ENCODE data around the gene RABL6.
"Not testable (repeated sequence)": the region's sequence is repeated elsewhere in the genome, so short reads cannot be mapped to it uniquely, and the experiment has no call there.

The RABL6 gene

DNA sequence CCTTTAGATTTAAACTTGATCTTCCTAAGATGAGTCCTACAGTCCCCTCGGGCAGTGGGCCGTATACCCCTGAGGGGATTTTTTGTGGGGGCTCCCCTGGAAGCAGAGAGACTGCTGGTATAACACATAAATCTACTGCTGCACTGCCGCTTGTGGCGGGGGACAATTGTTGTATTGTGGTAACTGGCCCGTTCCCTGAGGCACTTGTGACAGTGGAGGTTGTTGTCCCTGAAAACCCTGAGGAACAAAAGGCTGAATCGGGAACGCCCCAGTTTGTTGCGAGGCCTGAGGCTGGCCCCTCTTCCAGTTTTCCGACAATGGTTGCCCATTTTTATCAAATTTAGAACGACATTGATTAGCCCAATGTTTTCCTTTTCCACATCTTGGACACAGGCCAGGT is 21.3 kb upstream of the RABL6 start:
- TF ChIP-seq, protein P1, sequence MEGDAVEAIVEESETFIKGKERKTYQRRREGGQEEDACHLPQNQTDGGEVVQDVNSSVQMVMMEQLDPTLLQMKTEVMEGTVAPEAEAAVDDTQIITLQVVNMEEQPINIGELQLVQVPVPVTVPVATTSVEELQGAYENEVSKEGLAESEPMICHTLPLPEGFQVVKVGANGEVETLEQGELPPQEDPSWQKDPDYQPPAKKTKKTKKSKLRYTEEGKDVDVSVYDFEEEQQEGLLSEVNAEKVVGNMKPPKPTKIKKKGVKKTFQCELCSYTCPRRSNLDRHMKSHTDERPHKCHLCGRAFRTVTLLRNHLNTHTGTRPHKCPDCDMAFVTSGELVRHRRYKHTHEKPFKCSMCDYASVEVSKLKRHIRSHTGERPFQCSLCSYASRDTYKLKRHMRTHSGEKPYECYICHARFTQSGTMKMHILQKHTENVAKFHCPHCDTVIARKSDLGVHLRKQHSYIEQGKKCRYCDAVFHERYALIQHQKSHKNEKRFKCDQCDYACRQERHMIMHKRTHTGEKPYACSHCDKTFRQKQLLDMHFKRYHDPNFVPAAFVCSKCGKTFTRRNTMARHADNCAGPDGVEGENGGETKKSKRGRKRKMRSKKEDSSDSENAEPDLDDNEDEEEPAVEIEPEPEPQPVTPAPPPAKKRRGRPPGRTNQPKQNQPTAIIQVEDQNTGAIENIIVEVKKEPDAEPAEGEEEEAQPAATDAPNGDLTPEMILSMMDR (conservative IDR thresholded peaks at IDR 0.05; ENCODE audit: low read depth) = no peak
- POLR2A ChIA-PET (ENCODE audit: low non-redundant PET) = no interaction called here
- no peak for DNase-seq (ENCODE audit: low spot score)
- CTCF ChIA-PET = interaction anchor here (0.6 to 1.0 kb wide), 5 partner anchors 19 to 249 kb away, joined by 3 to 4 read pairs (median 3); no protein-coding TSS in a partner anchor
- H3K27ac ChIP-seq = no peak overlapping the region

DNA sequence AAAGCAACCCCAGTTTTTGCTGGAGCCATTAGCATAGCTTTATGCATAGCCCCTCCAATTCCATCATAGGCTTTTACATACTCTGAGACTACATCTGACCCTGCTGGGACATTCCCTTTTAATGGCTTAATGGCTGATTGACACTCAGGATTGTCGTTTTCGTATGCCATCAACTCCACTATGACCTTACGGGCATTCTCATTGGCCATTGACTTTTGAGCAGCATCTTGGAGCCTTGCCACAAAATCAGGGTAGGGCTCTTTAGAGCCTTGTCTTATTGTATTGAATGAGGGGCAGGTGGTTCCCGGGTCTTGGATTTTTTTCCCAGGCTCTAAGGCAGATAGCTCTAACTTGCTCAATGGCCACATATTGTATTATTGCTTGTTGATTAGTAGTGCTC is 20.8 kb upstream of the RABL6 start:
- DNase-seq (ENCODE audit: low spot score); POLR2A ChIA-PET (ENCODE audit: low non-redundant PET); H3K27ac ChIP-seq: not testable (repeated sequence)
- CTCF ChIA-PET = interaction anchor here (0.5 to 1.6 kb wide), 9 partner anchors 9 to 288 kb away, joined by 3 to 9 read pairs (median 3); no protein-coding TSS in a partner anchor

DNA sequence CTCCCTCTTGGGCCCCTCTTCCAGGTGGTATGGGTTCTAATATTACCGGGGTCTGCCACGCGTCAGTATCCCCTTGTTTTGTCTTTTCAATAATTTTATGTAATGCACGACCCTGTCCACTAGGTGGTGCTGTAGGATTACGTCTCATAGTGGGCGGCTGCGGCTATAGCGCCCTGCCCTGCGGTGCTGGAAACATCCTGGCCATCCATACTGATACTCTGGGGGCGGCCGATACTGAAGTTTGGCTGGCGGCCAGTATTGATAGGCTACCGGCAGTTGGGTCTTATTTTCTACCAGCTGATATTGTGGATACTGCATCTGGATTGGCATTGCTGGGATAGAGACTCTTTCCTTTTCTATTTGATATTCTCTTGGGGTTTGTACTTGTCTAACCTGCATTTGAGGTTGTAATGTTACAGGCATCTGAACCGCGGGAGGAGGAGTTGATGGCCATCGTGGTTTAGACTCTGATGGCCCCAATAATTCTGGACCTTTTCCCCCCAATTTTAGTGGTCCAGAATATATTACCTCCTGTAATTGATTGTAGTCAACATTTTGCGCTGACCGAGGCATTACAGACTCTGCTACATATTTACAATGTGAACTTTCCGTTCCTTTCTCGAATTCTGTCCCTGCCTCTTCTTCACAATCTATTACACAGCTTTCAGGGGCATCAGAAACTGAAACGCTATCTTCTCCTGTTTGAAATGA is 19.9 kb upstream of the RABL6 start:
- TF ChIP-seq, protein P1 (conservative IDR thresholded peaks at IDR 0.05; ENCODE audit: low read depth) = peak; percentile 97
- POLR2A ChIA-PET (ENCODE audit: low non-redundant PET) = no interaction called here
- DNase-seq (ENCODE audit: low spot score) = peak; percentile 69
- CTCF ChIA-PET = interaction anchor here (0.5 to 1.6 kb wide), 16 partner anchors 10 to 287 kb away, joined by 3 to 9 read pairs (median 3); no protein-coding TSS in a partner anchor
- no peak overlapping the region for H3K27ac ChIP-seq

DNA sequence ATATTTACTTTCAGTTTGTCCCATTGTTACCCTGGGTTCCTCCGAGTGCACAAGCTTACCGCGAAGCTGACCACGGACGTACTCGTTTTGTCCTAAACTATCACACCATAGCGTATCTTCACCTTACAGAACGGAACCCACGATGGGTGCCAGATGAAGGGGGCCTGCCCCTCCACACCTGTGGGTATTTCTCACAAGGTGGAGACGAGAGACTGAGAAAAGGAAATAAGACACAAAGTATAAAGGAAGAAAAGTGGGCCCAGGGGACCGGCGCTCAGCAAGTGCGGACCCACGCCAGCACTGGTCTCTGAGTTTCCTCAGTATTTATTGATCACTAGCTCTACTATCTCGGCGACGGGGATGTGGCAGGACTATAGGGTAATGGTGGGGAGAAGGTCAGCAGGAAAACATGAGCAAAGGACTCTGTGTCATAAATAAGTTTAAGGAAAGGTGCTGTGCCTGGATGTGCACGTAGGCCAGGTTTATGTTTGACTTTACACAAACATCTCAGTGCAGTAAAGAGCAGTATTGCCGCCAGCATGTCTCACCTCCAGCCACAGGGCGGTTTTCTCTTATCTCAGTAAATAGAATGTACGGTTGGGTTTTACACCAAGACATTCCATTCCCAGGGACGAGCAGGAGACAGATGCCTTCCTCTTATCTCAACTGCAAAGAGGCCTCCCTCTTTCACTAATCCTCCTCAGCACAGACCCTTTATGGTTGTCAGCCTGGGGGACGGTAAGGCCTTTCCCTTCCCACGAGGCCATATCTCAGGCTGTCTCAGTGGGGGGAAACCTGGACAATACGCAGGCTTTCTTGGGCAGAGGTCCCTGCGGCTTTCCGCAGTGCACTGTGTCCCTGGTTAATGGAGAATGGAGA is 18.9 kb upstream of the RABL6 start:
- ChIA-PET POLR2A (ENCODE audit: low non-redundant PET) (interaction anchor here (0.6 kb wide), 1 partner anchor 15 kb away, joined by 3 read pairs; no protein-coding TSS in a partner anchor), CTCF (interaction anchor here (0.7 to 1.6 kb wide), 5 partner anchors 11 to 275 kb away, joined by 3 to 9 read pairs (median 5); partner anchors contain the start of gene NPDC1)
- H3K27ac ChIP-seq; DNase-seq (ENCODE audit: low spot score): not testable (repeated sequence)

DNA sequence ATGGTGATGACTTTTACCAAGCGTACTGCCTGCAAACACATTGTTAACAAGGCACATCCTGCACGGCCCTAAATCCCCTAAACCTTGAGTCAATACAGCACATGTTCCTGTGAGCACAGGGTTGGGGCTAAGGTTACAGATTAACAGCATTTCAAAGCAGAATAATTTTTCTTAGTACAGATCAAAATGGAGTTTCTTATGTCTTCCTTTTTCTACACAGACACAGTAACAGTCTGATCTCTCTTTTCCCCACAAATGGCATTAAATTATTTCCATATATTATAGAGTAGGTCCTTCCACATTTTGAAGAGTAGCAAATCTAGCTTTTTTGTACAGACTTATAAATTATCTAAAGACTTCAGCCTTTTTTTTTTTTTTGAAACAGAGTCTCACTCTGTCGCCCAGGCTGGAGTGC is 18.2 kb upstream of the RABL6 start:
- DNase-seq (ENCODE audit: low spot score) = no peak
- ChIA-PET POLR2A (ENCODE audit: low non-redundant PET) (interaction anchor here (0.6 kb wide), 1 partner anchor 15 kb away, joined by 3 read pairs; no protein-coding TSS in a partner anchor), CTCF (no interaction called here)
- TF ChIP-seq, protein P1 (conservative IDR thresholded peaks at IDR 0.05; ENCODE audit: low read depth) = no peak
- H3K27ac ChIP-seq = no peak overlapping the region

DNA sequence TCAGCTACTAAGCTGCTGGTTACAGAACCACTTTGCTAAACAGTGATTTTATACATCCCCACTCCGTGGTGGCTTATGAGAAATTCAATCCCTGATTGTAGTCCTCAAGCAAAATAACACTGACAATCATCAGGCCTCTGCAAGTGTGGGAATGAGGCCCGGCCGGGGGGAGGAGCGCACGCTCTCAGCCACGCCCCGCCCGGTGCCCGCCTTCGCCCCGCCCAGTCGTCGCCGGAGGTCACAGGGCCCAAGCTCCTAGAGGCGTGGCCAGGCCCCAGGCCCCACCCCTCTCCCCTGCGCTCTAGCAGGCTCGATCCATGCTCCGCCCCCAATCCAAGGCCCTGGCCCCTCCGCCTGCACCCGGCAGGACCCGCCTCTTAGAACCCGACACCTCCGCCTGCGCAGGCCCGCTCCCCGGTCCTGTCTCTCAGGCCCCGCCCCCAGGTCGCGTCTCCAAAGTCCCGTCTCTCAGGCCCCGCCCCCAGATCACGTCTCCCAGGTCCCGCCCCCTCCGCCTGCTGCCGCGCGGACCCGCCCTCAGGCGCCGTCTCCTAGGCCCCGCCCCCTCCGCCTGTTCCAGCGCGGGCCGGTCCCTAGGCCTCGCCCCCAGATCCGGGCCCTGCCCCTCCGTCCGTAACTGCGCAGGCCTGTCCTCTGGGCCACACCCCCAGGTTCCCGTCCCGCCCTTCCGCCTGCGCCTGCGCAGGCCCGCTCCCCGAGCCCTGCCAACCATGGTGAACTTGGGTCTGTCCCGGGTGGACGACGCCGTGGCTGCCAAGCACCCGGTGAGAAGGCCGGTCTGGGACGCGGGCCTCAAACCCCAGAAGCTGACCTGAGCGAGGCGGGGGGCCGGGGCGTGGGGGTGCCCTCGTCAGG is 16.9 kb upstream of the RABL6 start, which contains the start of gene TMEM141:
TMEM141 (plus strand) TSS at position 705 of the 876 bp plus-strand sequence; CDS start at position 732, 27 bp downstream.
- peak within 1 kb of the TSS; percentile 89 for H3K27ac ChIP-seq
- ChIA-PET CTCF (interaction anchor here (0.5 to 2.4 kb wide), 5 partner anchors 9 to 156 kb away, joined by 3 to 16 read pairs (median 3); partner anchors contain the start of gene RABL6), POLR2A (ENCODE audit: low non-redundant PET) (interaction anchor here (0.5 to 0.6 kb wide), 2 partner anchors 13 to 95 kb away, joined by 3 read pairs; no protein-coding TSS in a partner anchor)
- TF ChIP-seq, protein P1 (conservative IDR thresholded peaks at IDR 0.05; ENCODE audit: low read depth) = no peak
- DNase-seq (ENCODE audit: low spot score) = peak; percentile 100

Measured in RWPE1 (cell line).